Measurements from ENCODE around the gene TFAP2A.
A peak's percentile ranks its signal among the peaks of the same experiment; 100 is the strongest.

DNA sequence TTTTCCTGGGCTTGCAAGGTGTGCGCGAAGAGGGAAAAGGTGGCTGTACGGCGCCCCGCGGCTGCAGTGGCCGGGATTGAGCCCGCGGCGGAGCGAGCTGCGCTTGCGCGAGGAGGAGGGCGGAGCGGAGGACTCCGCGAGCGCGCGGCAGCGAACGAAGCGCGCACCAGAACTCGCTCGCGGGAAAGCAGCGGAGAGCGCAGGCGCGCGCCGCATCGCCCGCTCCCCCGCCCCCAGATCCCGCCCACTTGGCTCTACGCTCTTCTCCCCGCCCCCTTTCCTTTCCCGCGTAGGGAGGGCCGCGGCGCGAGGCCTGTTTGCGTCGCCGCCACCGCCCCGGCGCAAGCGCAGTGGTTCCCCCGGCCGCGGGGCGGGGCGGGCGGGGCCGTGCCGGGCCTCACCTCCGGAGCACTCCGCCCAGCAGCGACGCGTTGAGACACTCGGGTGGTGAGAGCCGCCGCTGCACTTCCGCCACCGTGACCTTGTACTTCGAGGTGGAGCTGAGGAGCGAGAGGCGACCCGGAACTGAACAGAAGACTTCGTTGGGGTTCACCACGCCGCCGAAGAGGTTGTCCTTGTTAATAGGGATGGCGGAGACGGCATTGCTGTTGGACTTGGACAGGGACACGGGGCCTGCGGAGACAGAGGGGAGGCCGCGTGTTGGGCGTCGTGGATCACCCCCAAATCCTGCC lies 10.6 kb downstream of the TFAP2A start:
- TF ChIP-seq POLR2A (IDR thresholded peaks at IDR 0.05; ENCODE audit: low read depth, low read length) (peak; percentile 67; the same call in 1 of the 2 replicates), POLR2AphosphoS5 (IDR thresholded peaks at IDR 0.05; ENCODE audit: low read depth, low read length) (peak; percentile 73)
